PC-9 (cell line): ENCODE data around the gene ASTL. TPM values are rescaled to one million over a fixed set of nuclear protein-coding genes. Genes with fewer than 3 reads are reported as not detected.

Experiments used
- BruUV-seq: library from RNA; stranded (reverse); fragments of 400-500 nt; replicated peaks from 2 replicates; lab custom pipeline; 2021; lab: Mats Ljungman, UMichigan
- CTCF ChIA-PET: fragments of 300-600 bp; sonication (Branson Sonifier 250); formaldehyde crosslinking; loops from one replicate; lab custom pipeline; 2022; ENCODE audit warnings: antibody characterized with exemption; lab: Charles Lee
- POLR2A ChIA-PET: fragments of 300-600 bp; sonication (Branson Sonifier 250); formaldehyde crosslinking; loops from one replicate; lab custom pipeline; 2022; ENCODE audit warnings: antibody characterized with exemption; ENCODE audit not compliant: unreplicated experiment; lab: Charles Lee
- DNase-seq, 2 experiments: peaks; one replicate each; pipeline versions ENCODE4 v3.0.0 to v3.0.0-alpha.2; 2015 to 2022; ENCODE audit warnings: mixed read lengths in 1 of 2
- H2AFZ ChIP-seq: fragments of 200-600 bp; sonication (generic); 2 replicates; pipeline ENCODE4 v1.8.1; 2017; ENCODE audit warnings: antibody characterized with exemption
- H3F3A ChIP-seq: fragments of 200-600 bp; sonication (generic); 2 replicates; pipeline ENCODE4 v1.8.1; 2017; ENCODE audit warnings: antibody characterized with exemption, mild to moderate bottlenecking, low read depth; ENCODE audit not compliant: insufficient read depth
- H3K27ac ChIP-seq: fragments of 200-600 bp; sonication (generic); 2 replicates; pipeline ENCODE4 v1.6.1; 2016; ENCODE audit warnings: mixed run types
- H3K27me3 ChIP-seq: fragments of 200-600 bp; sonication (generic); 2 replicates; pipeline ENCODE4 v1.6.1; 2016; ENCODE audit warnings: low read depth, mixed run types; ENCODE audit not compliant: insufficient read depth
- H3K36me3 ChIP-seq: fragments of 200-600 bp; sonication (generic); 2 replicates; pipeline ENCODE4 v1.6.1; 2016; ENCODE audit warnings: low read depth, mixed run types
- H3K4me1 ChIP-seq: fragments of 200-600 bp; sonication (generic); replicated peaks from 2 replicates; pipeline ENCODE4 v1.6.1; 2016; ENCODE audit warnings: mixed run types; ENCODE audit not compliant: insufficient read depth
- H3K4me2 ChIP-seq: fragments of 200-600 bp; sonication (generic); 2 replicates; pipeline ENCODE4 v1.6.1; 2017; ENCODE audit warnings: mixed run types
- H3K4me3 ChIP-seq: fragments of 200-600 bp; sonication (generic); 2 replicates; pipeline ENCODE4 v1.6.1; 2016; ENCODE audit warnings: mixed run types
- H3K79me2 ChIP-seq: fragments of 200-600 bp; sonication (generic); 2 replicates; pipeline ENCODE4 v1.6.1; 2017; ENCODE audit warnings: low read depth, mixed run types
- H3K9me2 ChIP-seq: fragments of 200-600 bp; sonication (generic); 2 replicates; pipeline ENCODE4 v1.8.1; 2017; ENCODE audit warnings: mild to moderate bottlenecking; ENCODE audit not compliant: insufficient read depth
- H3K9me3 ChIP-seq: fragments of 200-600 bp; sonication (generic); 2 replicates; pipeline ENCODE4 v1.8.1; 2016; ENCODE audit warnings: low read depth; ENCODE audit not compliant: insufficient read depth
- H4K20me1 ChIP-seq: fragments of 200-600 bp; sonication (generic); 2 replicates; pipeline ENCODE4 v1.8.1; 2017; ENCODE audit not compliant: insufficient read depth
- EZH2 ChIP-seq: fragments of 200-600 bp; sonication (generic); IDR thresholded peaks from 2 replicates; pipeline ENCODE4 v1.8.0; 2017; ENCODE audit warnings: antibody characterized with exemption, low read depth
- intact Hi-C: fragments of 100-400 bp; cut with micrococcal nuclease; formaldehyde crosslinking; loops from one replicate; pipeline ENCODE4 v1.10.0; 2022; ENCODE audit not compliant: unreplicated experiment
- total RNA-seq: library from RNA; stranded (reverse); gene quantifications from 2 replicates; pipeline ENCODE4 v1.2.3, GENCODE V29; 2021
- TF ChIP-seq, protein P1 (sequence below): fragments of 200-600 bp; sonication (generic); conservative IDR thresholded peaks from 2 replicates; pipeline ENCODE4 v1.6.1; 2017; ENCODE audit warnings: mixed run types, antibody characterized with exemption, mild to moderate bottlenecking, moderate library complexity

ASTL gene
- total RNA-seq, 1 experiment from 2014 or later: not detected

DNA sequence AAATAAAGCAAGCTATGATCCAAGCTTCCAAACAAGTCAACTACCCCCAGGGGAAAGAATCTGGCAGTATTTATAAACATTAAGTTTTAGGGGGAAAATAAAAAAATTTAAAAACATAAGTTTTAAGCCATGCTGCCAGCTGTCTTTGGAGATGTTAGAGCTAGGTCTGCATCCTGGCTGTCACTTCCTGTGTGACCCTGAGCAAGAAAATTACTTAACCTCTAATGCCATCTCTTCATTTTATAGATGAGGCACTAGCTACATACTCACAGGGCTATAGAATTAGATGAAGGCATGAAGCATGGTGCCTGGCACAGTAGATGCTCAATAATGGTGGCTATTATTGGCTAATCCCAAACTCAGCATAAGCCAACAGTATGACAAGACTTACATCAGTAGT lies 42.2 kb upstream of the ASTL start:
- intact Hi-C loops: no loop called here
- H3F3A ChIP-seq: peaks cover 32% of the 10 kb centered on the region
- H3K79me2 ChIP-seq: no peaks in the 10 kb centered on the region
- H2AFZ ChIP-seq: no peak overlapping the region
- H3K27ac ChIP-seq: no peak overlapping the region
- H4K20me1 ChIP-seq: no peaks in the 10 kb centered on the region
- no peaks in the 10 kb centered on the region for H3K9me2 ChIP-seq
- TF ChIP-seq EZH2: no peak
- TF ChIP-seq, protein P1, sequence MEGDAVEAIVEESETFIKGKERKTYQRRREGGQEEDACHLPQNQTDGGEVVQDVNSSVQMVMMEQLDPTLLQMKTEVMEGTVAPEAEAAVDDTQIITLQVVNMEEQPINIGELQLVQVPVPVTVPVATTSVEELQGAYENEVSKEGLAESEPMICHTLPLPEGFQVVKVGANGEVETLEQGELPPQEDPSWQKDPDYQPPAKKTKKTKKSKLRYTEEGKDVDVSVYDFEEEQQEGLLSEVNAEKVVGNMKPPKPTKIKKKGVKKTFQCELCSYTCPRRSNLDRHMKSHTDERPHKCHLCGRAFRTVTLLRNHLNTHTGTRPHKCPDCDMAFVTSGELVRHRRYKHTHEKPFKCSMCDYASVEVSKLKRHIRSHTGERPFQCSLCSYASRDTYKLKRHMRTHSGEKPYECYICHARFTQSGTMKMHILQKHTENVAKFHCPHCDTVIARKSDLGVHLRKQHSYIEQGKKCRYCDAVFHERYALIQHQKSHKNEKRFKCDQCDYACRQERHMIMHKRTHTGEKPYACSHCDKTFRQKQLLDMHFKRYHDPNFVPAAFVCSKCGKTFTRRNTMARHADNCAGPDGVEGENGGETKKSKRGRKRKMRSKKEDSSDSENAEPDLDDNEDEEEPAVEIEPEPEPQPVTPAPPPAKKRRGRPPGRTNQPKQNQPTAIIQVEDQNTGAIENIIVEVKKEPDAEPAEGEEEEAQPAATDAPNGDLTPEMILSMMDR: no peak
- H3K4me3 ChIP-seq: no peak overlapping the region
- no TSS peak for BruUV-seq
- POLR2A ChIA-PET: interaction anchor here (0.7 kb wide), 1 partner anchor 636 kb away, joined by 4 read pairs; the partner anchor contains the start of gene CNNM3
- no peaks in the 10 kb centered on the region for H3K27me3 ChIP-seq
- no peak overlapping the region for H3K4me2 ChIP-seq
- no peaks in the 10 kb centered on the region for H3K9me3 ChIP-seq
- CTCF ChIA-PET: no interaction called here
- H3K36me3 ChIP-seq: no peaks in the 10 kb centered on the region
- no peak for DNase-seq
- no peaks in the 10 kb centered on the region for H3K4me1 ChIP-seq

DNA sequence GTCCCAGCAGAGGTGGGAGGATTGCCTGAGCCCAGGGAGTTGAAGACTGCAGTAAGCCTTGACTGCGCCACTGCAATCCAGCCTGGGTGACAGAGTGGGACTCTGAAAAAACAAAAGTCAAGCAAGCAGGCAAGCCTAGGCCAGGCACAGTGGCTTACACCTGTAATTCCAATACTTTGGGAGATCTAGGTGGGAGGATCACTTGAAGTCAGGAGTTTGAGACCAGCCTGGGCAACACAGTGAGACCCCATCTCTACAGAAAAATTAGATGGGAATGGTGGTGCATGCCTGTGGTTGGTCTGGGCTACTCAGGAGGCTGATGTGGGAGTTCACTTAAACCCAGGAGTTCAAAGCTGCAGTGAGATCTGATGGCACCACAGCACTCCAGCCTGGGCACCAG lies 41.7 kb upstream of the ASTL start:
- BruUV-seq: no TSS peak
- no peaks in the 10 kb centered on the region for H4K20me1 ChIP-seq
- H3F3A ChIP-seq: peaks cover 27% of the 10 kb centered on the region
- no peaks in the 10 kb centered on the region for H3K36me3 ChIP-seq
- no peaks in the 10 kb centered on the region for H3K9me3 ChIP-seq
- POLR2A ChIA-PET: interaction anchor here (0.7 kb wide), 1 partner anchor 636 kb away, joined by 4 read pairs; the partner anchor contains the start of gene CNNM3
- CTCF ChIA-PET: no interaction called here
- no peaks in the 10 kb centered on the region for H3K9me2 ChIP-seq
- no peak for TF ChIP-seq EZH2
- TF ChIP-seq, protein P1: no peak
- H3K4me1 ChIP-seq: no peaks in the 10 kb centered on the region
- no peaks in the 10 kb centered on the region for H3K79me2 ChIP-seq
- no peaks in the 10 kb centered on the region for H3K27me3 ChIP-seq
- H2AFZ ChIP-seq: no peak overlapping the region
- DNase-seq: no peak
- no peak overlapping the region for H3K27ac ChIP-seq
- no peak overlapping the region for H3K4me2 ChIP-seq
- intact Hi-C loops: no loop called here
- H3K4me3 ChIP-seq: no peak overlapping the region

DNA sequence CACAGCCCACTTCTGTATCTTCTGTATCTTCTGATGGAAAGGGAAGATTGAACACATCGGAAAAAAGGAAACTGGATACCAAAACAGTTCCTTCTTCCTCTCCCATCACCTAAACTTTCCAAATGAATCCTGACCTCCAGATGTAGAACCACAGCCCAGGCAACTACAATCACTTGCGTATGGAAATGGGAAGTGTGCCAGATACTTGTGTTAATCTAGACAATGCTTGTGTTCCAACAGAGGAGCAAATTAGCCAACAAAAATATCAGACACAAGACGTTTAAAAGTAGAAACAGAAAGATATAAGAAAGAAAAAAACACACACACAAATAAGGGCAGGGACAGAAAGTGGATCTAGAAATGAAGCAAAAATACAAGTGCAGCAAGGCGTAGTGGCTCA lies 38.4 kb upstream of the ASTL start:
- Histone ChIP-seq H3K4me2 (no peak overlapping the region), H3K27ac (no peak overlapping the region), H3K4me1 (no peaks in the 10 kb centered on the region), H3F3A (peaks cover 2% of the 10 kb centered on the region), H3K4me3 (no peak overlapping the region), H3K79me2 (no peaks in the 10 kb centered on the region), H2AFZ (no peak overlapping the region), H3K9me2 (no peaks in the 10 kb centered on the region), H4K20me1 (no peaks in the 10 kb centered on the region), H3K27me3 (no peaks in the 10 kb centered on the region), H3K9me3 (no peaks in the 10 kb centered on the region), H3K36me3 (no peaks in the 10 kb centered on the region)
- no peak for DNase-seq
- ChIA-PET POLR2A (interaction anchor here (0.7 kb wide), 1 partner anchor 55 kb away, joined by 3 read pairs; no protein-coding TSS in a partner anchor), CTCF (no interaction called here)
- intact Hi-C loops: no loop called here
- TF ChIP-seq EZH2: no peak
- TF ChIP-seq, protein P1: no peak
- no TSS peak for BruUV-seq
